ENCODE measurements around the gene PLPPR3.

The PLPPR3 gene

GRCh38 chr19:803686-804418 lies 17.9 kb downstream of the PLPPR3 start:
- TF ChIP-seq CTCF (IDR thresholded peaks at IDR 0.05) (no peak), ZFX (IDR thresholded peaks at IDR 0.05; ENCODE audit: borderline replicate concordance) (no peak)
- H3K27ac ChIP-seq = no peak overlapping the region

- H3K27ac ChIP-seq = no peak overlapping the region
- no peak for TF ChIP-seq ZFX (IDR thresholded peaks at IDR 0.05; ENCODE audit: borderline replicate concordance)
- TF ChIP-seq CTCF (IDR thresholded peaks at IDR 0.05) = no peak
Observed at GRCh38 chr19:803099-803561, 18.6 kb downstream of the PLPPR3 start.

- no peak overlapping the region for H3K27ac ChIP-seq
- TF ChIP-seq ZFX (IDR thresholded peaks at IDR 0.05; ENCODE audit: borderline replicate concordance) = no peak
- TF ChIP-seq CTCF (IDR thresholded peaks at IDR 0.05) = no peak
Observed at GRCh38 chr19:802498-803098, 19.2 kb downstream of the PLPPR3 start.

- TF ChIP-seq CTCF (IDR thresholded peaks at IDR 0.05) (no peak), ZFX (IDR thresholded peaks at IDR 0.05; ENCODE audit: borderline replicate concordance) (no peak)
- peak overlapping the region; percentile 99; the same call in 1 of the 2 replicates for H3K27ac ChIP-seq
Observed at GRCh38 chr19:801861-802497, 19.8 kb downstream of the PLPPR3 start.

- peak overlapping the region; percentile 99 for H3K27ac ChIP-seq
- TF ChIP-seq ZFX (IDR thresholded peaks at IDR 0.05; ENCODE audit: borderline replicate concordance) = no peak
- TF ChIP-seq CTCF (IDR thresholded peaks at IDR 0.05) = no peak
Observed at GRCh38 chr19:801030-801860, 20.5 kb downstream of the PLPPR3 start.

- peak overlapping the region; percentile 99 for H3K27ac ChIP-seq
- no peak for TF ChIP-seq CTCF (IDR thresholded peaks at IDR 0.05)
- TF ChIP-seq ZFX (IDR thresholded peaks at IDR 0.05; ENCODE audit: borderline replicate concordance) = no peak
Observed at GRCh38 chr19:800360-801029, 21.3 kb downstream of the PLPPR3 start.

Measured in 22Rv1 (cell line).